ENCODE data around the gene SCNM1.
"Not testable (repeated sequence)": the region's sequence is repeated elsewhere in the genome, so short reads cannot be mapped to it uniquely, and the experiment has no call there.

DNA sequence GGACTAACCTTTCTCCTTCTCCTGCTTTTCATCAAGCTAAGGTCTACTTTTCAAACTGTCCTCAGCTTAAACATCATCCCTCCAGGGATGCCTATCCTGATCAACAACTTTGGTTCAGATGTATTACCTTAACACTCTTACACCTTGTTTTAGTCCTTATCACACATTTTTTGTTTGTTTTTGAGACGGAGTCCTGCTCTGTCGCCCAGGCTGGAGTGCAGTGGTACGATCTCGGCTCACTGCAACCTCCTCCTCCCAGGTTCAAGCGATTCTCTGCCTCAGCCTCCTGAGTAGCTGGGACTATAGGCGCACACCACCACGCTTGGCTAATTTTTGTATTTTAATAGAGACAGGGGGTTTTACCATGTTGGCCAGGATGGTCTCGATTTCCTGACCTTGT lies 22.7 kb downstream of the SCNM1 start:
- TF ChIP-seq POLR2A (IDR thresholded peaks at IDR 0.05; ENCODE audit: low read depth, low read length); TAF1 (IDR thresholded peaks at IDR 0.05; ENCODE audit: low read depth, low read length); POLR2AphosphoS5 (IDR thresholded peaks at IDR 0.05; ENCODE audit: low read depth, low read length); SPI1 (IDR thresholded peaks at IDR 0.05; ENCODE audit: low read depth, low read length); PAX5 (IDR thresholded peaks at IDR 0.05; ENCODE audit: insufficient read depth, low read length, severe bottlenecking); POU2F2 (IDR thresholded peaks at IDR 0.05; ENCODE audit: low read depth, low read length): not testable (repeated sequence)

Measured in GM12891 (cell line).